ENCODE results near the gene THTPA.
"Not testable (repeated sequence)": the region's sequence is repeated elsewhere in the genome, so short reads cannot be mapped to it uniquely, and the experiment has no call there.

THTPA gene

DNA sequence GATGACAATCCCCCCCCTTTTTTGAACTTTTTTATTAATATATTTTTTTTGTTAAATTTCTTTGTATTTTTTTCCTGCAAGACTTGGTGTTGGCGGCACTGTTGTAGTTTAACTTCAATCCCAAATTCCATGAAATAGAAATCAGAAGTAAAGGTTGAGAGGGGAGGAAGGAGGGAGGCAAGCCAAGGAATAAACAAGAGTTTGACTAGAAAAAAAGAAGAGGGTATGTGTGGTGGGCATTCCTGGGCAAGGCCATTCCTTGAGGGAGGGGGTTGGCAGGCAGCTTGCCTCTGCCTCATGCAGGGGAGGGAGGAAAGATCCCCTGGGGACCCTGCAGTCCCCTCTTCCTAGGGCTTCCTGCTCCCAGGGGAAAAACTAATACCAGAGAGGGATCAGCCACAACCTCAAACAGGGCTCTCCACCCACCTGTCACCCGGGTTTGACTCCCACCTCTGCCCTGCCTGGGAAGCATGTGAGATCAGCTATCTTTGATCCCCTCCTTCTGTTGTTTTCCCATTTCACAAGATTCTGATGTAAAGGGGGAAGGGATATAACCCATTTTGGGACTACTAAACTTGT, 12.0 kb downstream of the THTPA start:
- no peak for DNase-seq

DNA sequence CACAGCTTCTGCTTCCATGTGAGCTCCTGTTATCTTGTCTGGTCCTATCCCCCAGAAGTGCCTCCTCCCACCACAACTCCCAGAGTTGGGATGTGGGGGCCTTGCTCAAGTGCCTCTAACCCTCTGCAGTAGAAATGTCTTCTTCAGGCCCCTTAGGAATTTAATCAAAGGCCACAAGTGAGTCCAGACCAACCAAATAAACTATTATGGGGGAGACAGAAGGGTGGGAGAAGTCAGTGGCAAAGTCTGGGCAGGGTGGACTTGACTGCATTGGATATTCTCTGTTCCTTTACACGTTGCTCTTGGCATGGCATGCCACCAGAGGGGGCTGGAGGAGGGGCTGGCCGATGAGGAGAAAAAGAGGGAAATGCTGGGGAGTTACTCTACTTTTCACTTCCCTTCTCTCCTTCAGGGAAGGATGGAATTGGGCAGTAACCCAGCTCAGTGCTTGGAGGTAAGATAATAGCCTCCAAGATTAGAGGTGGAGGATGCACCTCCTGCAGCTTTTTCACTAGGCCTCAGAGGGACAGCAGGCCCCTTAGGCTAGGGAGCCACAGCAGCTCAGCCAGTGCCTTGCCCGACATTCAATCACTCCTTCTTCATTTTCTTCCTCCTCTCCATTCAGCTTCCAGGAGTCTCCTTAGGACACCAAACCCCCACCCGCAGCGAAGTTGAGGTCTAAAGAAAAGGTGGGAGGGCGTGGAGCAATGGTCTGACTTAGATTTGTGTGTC, 12.7 kb downstream of the THTPA start:
- peak; percentile 25 for DNase-seq

DNA sequence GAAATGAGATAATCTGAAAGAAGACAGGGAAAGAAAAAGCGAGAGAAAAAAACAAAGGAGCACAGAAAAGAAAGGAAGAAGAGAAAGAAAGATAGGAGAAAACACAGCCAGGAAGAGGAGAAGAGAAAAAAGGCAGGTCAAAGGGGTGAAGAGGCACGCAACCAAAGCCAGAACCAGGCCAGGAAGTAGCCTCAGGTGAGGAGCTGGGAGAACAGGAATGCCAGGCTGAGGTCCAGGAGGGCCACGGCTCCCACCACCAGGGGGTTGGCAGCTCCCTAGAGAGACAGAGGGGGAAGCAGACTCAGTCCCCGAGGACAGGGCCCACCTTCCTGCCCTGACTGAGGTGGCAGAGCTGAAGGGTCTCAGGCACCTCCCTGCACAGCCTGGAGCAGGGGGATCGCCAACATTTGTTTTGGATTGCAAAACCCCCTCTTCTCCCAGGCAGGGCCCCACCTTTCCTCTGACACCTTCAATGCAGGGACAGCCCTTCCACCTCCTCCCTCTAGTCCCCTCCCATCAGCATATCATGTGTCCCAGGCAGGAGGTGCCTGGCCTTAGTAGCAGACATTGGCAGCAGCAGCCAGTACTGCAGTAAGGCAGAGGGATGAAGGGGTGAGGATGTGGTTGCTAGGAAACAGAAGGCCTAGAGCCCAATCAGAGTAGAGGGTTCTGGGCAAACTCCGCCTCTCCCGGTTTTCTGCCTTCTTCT, 13.5 kb downstream of the THTPA start:
- DNase-seq, result no peak

DNA sequence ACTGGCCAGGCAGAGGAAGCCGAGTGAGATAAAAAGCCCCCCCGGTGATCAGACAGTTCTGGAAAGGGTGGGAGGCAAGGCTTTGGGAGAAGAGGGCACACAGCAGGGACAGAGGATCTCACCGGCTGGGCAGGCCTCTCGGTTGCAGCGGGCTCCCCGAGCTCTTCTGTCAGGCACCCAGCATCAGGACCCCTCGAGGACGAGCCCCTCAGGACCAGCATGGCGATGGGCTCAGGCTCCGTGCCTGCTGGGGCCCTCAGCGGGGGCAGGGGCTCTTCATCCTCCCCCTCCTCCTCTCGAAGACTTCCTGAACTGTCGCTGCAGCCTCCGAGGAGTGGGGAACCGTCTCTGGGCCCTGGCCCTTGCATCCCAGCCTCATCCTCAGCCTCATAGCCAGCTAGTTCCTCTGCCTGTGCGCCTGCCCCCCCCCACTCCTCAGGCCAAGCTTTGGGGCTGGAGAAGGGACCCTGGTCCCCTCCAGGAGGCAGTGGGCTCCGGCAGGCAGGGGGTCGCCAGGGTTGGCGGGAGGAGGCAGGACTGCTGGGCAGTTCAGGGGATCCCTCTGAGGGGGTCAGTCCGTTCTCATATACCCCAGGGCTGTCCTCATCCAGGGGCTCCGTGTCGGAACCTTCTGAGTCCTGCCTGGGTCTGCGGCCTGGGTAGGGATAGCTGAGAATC, 14.9 kb downstream of the THTPA start:
- no peak for DNase-seq

DNA sequence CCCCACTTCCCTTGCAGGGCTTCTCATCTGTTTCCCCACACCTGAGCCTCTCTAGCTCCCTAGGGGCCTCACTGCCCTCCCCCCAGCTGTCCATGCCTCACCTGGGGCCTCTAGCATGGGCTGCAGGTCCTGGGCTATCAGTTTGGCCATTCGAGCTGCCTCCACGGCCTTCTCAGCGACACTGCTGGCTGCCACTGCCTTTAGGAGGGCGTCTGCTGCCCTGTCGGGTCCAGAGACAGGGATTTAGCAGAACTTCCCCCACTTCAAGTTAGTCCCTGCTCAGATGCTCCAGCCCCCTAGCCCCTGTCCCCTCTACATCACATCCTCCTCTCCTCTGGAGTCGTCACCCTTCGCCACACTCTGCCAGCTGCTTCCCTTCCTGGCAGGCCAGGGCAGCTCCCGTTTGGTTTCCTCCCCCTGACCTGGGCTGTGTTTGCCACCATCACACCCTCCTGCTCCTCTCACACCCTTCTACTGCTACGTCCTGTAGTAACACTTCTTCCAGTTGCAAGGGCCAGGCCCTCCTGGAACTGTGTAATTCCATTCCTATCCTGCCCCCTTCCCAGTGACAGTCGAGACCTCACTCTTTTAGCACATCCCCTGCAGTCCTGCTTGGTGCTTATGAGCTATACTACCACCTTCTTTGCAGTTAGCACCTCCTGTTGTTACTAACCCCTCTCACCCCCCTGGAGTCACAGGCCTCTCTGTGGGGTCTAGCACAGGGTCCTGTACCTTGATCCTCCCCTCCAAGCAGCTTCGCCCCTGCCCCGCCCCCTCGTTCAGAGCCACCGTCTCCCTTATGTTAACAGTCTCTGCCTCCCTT, 15.8 kb downstream of the THTPA start:
- no peak for DNase-seq

DNA sequence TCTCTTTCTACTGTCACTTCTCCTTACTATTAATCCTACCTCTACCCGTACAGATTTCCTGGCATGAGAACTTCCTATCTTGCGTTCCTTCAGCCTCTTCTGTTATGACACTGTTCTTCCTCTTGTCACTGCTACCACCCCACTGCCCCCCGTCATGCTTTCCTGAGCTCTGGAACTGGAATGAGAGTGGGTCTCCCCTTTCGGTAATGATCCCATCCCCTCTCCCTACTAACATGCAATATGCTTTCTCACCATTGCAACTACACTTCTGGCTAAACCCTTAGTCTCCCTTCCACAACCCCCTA, 16.4 kb downstream of the THTPA start:
- DNase-seq, result no peak

DNA sequence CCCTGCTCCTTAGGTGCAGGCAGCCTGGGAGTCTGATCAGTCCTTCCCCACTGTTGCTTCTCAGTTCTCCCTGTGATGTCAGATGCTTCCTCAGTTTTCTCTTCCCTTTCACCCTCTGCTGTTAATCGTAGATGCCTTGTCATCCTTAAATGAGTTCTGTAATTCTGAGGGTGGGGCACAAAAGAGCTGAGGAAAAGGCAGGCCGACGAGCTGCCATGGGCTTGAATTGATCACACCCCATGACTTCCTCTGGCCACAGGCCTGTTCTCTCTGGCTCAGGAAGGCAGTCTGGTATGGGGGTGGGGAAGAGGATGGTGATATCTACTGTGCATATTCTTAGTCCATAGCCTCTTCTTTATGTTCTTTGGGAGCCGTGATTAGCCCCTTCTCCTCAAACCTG, 16.8 kb downstream of the THTPA start:
- DNase-seq, result no peak

DNA sequence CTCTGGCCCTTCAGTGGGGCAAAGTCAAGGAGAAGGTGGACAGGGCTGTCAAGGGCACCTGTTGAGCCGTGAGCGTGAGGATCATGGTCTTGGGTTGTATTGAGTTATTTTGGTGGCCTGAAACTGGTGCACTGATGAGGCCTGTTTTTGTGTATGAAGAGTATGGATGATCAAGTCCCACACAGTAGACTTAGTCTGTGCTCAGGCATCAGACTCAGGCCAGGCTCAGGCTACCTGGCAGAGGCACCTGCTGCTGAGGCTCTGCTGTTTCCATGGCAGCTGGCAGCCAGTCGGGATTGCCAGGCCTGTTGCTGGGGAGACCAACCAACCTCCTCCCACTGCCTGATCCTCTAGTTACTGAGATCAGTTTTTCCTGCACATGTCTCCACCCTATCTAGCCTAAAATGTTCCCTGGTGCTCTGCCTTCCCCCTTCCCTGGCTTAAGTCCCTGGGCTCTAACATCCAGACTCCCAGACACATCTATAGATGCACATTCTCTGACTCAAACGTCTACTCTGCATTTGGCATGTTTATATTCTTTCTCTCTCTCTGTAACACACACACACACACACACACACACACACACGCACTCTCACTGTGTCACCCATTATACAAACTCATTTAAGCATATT, 17.4 kb downstream of the THTPA start:
- DNase-seq, result no peak

DNA sequence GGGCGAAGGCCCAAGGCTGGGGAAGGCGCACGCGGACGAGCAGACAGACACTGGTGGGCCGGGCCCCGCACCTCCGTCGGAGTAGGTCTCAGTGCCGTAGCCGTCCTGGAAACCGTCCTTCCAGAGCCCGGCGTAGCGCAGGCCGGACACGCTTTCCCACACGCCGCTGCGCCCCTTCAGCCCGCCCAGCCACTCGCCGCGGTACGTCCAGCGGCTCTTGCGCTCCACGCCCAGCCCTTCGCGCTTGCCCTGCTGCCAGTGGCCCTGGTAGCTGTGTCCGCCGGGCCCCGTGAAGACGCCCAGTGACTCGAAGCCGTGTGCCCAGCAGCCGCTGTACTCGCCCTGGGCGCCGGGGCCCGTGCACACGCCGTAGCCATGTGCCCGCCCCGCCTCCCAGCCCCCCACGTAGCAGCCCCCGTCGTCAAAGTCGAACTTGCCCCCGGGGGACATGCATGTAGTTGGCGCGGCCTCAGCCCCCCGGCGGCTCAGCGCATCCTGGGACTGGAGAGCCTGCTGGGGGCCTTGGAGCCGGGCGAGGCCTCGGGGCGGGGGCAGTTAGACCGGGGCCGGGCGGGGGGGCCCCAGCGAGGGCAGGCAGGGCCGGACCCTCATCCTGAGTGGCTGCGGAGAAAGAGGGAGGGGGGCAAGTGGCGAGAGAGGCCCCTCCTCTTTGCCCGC, 21.1 kb downstream of the THTPA start:
- DNase-seq, result no peak

DNA sequence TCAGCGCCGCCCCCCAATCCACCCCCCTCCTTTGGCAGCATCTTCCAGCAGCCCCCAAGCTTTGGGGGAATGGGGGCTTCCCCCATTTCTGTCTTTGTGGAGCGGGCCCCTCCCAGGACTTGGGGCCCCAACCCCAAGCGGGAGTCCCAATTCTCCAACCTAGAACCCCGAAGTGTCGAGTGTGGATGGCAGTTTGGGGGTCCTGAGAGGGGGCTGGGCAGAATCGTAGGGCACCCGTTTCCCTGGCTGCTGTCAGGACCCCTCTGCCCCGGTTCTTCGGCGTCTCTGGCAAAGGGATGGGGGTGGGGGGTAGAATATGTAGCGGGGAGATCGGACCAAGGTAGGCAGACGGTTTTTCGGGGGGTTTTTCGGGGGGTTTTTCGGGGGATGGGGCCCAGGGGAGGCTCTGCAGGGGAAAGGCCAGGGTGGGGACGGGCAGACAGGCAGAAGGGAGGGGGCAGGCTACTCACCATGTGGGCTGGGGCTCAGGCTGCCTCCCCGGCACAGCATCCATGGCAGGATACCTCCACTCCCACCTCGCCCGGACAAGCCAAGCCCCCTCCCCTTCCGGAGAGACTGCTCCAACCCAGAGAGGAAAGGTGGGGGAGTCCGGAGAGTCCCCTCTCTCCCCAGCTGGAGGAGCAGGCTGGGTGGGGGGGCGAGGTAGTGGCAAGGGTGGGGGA, 21.8 kb downstream of the THTPA start:
- DNase-seq, result no peak

DNA sequence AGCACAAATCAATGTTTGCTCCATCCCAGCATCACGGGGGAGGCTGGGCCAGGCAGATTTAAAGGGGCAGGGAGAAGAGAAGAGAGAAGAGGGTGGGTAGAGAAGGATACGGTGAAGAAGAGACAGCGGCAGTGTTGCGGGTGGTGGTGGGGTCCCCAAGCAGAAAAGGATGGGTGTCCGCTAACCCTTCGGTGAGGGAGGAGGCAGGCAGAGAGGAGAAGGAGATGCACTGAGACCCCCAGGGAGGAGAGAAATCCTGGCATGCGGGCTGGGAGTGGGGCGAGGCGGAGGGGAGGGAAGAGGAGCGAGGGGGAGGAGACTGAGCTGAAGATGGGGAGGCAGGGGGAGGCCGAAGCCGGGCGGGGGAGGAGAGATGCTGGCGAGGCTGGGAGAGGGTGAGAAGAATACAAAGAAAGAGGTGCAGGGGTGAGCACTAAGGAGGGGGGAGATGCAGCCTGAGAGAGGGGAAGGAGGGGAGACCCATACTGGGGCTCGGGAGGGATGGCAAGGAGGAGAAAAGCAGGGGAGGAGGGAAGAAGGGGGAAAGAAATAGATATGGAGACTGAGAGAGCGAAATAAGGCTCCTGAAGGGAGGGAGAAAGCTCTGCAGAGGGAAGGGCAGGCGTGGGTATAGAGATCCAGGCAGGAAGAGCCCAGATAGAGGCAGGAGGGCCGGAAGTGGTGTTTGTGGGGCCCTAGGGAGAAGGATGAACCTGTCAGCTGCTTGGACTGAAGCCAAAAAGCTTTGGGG, 22.7 kb downstream of the THTPA start, which contains the start of gene JPH4:
JPH4 (minus strand) TSS at position 231 of the 751 bp plus-strand sequence. CDS start 1,337 bp downstream, outside the sequence.
- DNase-seq, result no peak

DNA sequence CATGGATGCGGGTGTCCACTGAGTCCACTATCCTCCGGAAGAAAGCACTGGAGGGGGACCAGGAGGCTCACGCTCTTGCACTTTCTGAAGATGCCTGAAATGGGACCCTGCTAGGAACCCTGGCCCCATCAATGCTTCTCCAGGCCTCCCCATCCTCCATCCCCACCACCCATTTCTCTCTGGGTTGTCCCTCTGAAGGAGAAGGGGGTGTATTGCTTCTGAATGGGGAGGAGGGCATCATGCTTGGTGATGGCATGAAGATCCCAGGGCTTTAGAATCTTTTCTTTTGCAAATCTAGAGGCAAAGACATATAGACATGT, 23.2 kb downstream of the THTPA start:
- DNase-seq, result no peak

DNA sequence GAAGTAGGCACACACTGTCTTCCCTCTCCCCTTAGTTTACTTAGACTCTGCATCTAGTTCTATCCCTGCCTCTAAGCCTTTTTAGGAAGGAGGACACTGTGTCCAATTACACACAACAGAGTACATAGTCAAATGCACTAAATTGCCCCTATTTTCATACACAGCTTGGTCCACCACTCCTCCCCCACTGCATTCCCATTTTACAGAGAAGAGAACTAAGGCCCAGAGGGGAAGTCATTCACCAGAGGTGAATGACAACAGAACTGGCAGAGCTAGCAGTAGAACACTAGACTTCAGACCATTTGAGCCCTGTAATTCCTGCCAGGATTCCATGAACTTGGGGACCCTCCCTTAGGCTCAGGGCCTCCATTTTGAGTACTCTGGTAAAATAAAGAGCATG, 23.7 kb downstream of the THTPA start:
- no peak for DNase-seq

DNA sequence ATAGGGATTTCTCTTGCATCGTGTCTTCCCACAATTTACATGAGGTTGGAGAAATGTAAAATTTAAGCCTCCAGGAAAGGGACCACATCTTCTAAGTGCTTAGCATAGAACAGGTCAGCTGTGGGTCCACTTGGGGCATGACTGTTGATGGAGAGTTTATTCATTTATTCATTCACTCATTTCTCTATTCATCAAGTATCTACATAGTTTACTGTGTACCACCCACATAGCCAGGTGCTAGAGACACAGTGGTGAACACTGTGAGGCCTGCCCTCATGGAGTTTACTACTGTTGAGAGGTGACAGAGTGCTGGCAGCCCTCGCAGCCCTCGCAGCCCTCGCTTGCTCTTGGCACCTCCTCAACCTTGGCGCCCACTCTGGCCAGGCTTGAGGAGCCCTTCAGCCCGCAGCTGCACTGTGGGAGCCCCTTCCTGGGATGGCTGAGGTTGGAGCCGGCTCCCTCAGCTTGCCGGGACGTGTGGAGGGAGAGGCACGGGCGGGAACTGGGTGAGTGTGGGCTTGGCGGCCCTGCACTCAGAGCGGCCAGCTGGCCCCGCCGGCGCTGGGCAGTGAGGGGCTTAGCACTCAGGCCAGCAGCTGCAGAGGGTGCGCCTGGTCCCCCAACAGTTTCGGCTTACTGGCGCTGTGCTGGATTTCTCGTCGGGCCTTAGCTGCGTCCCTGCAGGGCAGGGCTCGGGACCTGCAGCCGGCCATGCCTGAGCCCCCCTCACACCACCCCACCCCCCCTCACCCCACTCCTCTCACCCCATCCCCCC, 24.3 kb downstream of the THTPA start:
- no peak for DNase-seq

DNA sequence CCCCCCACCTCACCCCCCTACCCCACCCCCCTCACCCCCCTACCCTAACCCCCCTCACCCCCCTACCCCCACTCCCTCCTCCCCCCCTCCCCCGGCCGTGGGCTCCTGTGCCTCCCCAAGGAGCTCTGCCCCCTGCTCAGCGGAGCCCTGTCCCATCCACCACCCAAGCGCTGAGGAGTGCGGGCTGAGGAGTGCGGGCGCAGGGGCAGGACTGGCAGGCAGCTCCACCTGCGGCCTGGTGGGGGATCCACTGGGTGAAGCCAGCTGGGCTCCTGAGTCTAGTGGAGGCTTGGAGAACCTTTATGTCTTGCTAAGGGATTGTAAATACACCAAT, 24.8 kb downstream of the THTPA start:
- DNase-seq, result no peak

DNA sequence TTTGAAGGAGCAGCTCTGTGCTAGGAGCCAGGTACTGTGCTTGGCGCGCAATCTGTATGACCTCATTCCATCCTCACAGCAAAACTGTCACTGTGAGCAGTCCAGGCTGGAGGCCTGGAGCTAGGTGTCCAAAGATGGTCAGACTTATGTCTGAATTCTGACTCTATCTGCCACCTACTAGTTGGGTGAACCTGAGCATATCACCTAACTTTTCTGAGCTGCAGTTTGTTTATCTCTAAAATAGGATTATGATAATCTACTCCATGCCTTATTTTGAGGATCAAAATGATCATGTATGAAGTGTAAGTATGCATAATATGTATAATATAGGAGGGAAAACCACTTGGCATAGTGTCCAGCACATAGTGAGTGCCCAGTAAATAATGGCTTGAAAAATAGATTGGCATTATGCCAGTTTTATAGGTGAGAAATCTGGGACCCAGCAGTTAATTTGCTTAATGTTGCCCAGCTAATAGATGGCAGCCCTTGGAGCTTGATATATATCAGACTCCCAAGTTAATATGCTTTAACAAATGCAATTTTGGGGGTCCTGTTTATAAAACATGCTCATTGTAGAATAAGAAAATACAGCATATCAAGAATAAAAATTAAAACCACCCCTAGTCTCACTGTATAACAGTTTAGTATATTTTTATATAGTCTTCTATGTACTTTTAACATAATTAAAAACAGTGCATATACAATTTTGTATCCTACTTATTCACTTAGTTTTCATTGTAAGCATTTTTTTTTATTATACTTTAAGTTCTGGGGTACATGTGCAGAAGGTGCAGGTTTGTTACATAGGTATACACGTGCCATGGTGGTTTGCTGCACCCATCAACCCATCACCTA, 27.1 kb downstream of the THTPA start:
- no peak for DNase-seq

DNA sequence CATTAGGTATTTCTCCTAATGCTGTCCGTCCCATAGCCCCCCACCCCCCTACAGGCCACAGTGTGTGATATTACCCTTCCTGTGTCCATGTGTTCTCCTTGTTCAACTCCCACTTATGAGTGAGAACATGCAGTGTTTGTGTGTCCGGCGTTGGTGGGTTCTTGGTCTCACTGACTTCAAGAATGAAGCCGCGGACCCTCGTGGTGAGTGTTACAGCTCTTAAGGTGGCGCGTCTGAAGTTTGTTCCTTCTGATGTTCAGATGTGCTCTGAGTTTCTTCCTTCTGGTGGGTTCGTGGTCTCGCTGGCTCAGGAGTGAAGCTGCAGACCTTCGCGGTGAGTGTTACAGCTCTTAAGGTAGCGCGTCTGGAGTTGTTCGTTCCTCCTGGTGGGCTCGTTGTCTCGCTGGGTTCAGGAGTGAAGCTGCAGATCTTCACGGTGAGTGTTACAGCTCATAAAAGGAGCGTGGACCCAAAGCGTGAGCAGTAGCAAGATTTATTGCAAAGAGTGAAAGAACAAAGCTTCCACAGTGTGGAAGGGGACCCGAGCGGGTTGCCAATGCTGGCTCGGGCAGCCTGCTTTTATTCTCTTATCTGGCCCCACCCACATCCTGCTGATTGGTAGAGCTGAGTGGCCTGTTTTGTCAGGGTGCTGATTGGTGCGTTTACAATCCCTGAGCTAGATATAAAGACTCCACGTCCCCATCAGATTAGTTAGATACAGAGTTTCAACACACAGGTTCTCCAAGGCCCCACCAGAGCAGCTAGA, 27.9 kb downstream of the THTPA start:
- not testable (repeated sequence) for DNase-seq
